T-cell (primary cell): ENCODE data around the gene FXR1. TPM values are rescaled to one million over a fixed set of nuclear protein-coding genes. Genes with fewer than 3 reads are reported as not detected.
"Not testable (repeated sequence)": the region's sequence is repeated elsewhere in the genome, so short reads cannot be mapped to it uniquely, and the experiment has no call there.

Experiments
- ATAC-seq, 4 experiments: fragments of 200-7000 bp in 3 of 4; fragments of 150-1000 bp in 1 of 4; cut with Tn5 transposase; replicated peaks in 1 of 4; 1 replicate in 3 of 4; 2 replicates in 1 of 4; pipeline ENCODE4 v1.10.0; 2021; ENCODE audit warnings: moderate library complexity in 3 of 4, mild to moderate bottlenecking in 2 of 4, moderate number of reproducible peaks in 1 of 4
- CTCF ChIA-PET, 2 donors: fragments of 300-600 bp; sonication (Branson Sonifier 250); formaldehyde crosslinking; loops; one replicate each; lab custom pipeline; 2022; ENCODE audit warnings: antibody characterized with exemption in 2 of 2; lab: Charles Lee
- POLR2A ChIA-PET, 2 donors: fragments of 300-600 bp; sonication (Branson Sonifier 250); formaldehyde crosslinking; loops; one replicate each; lab custom pipeline; 2022; ENCODE audit warnings: antibody characterized with exemption in 2 of 2; lab: Charles Lee
- DNase-seq, 35 experiments: peaks; one replicate each; pipeline versions ENCODE4 v3.0.0 to v3.0.0-alpha.2; 2013 to 2023
- H3K27ac ChIP-seq: one replicate; pipeline ENCODE4 v1.5.1; 2013; ENCODE audit warnings: low read length
- H3K27me3 ChIP-seq, 2 experiments: replicated peaks in 1 of 2; 1 replicate in 1 of 2; 2 replicates in 1 of 2; pipeline versions ENCODE4 v1.6.1 to v1.7.0; 2013; ENCODE audit warnings: low read length in 1 of 2, mixed read lengths in 1 of 2; ENCODE audit not compliant: control insufficient read depth in 2 of 2, insufficient read depth in 2 of 2; ENCODE audit errors: extremely low read depth in 1 of 2
- H3K36me3 ChIP-seq, 2 donors: 1 replicate in 1 of 2; 2 replicates in 1 of 2; pipeline versions ENCODE4 v1.6.1 to v1.7.0; 2013; ENCODE audit warnings: low read length in 1 of 2; ENCODE audit not compliant: control insufficient read depth in 2 of 2, insufficient read depth in 1 of 2; ENCODE audit errors: extremely low read depth in 1 of 2
- H3K4me1 ChIP-seq, 2 experiments: 1 replicate in 1 of 2; 2 replicates in 1 of 2; pipeline versions ENCODE4 v1.6.1 to v1.7.0; 2013; ENCODE audit warnings: low read length in 2 of 2, mixed read lengths in 1 of 2; ENCODE audit not compliant: insufficient read depth in 2 of 2, control insufficient read depth in 1 of 2; ENCODE audit errors: extremely low read depth in 1 of 2
- H3K4me3 ChIP-seq, 2 donors: 1 replicate in 1 of 2; 2 replicates in 1 of 2; pipeline versions ENCODE4 v1.5.1 to v1.7.0; 2013; ENCODE audit warnings: mild to moderate bottlenecking in 2 of 2, low read length in 1 of 2, moderate library complexity in 1 of 2; ENCODE audit not compliant: control insufficient read depth in 1 of 2; ENCODE audit errors: extremely low read depth in 1 of 2
- H3K9me3 ChIP-seq: 2 replicates; pipeline ENCODE4 v1.7.0; 2013
- H3K27ac Mint-ChIP-seq, 2 donors: one replicate each; pipeline ENCODE4 v1.8.0; 2020 to 2021; ENCODE audit warnings: mild to moderate bottlenecking in 2 of 2, mixed read lengths in 2 of 2
- H3K27me3 Mint-ChIP-seq, 2 donors: one replicate each; pipeline ENCODE4 v1.8.0; 2021 to 2022; ENCODE audit warnings: mixed read lengths in 2 of 2
- H3K36me3 Mint-ChIP-seq: one replicate; pipeline ENCODE4 v1.8.0; 2021; ENCODE audit warnings: mixed read lengths
- H3K4me1 Mint-ChIP-seq, 3 donors: one replicate each; pipeline ENCODE4 v1.8.0; 2020 to 2022; ENCODE audit warnings: mixed read lengths in 3 of 3, mild to moderate bottlenecking in 1 of 3
- H3K4me3 Mint-ChIP-seq, 3 donors: one replicate each; pipeline ENCODE4 v1.8.0; 2020 to 2022; ENCODE audit warnings: mild to moderate bottlenecking in 3 of 3, mixed read lengths in 3 of 3, moderate library complexity in 3 of 3
- H3K9me3 Mint-ChIP-seq, 3 donors: one replicate each; pipeline ENCODE4 v1.8.0; 2020 to 2022; ENCODE audit warnings: mixed read lengths in 3 of 3
- WGBS: methylation state at CpG from one replicate; pipeline ENCODE4 v1.1.5; 2013; ENCODE audit warnings: missing lambda C conversion rate; ENCODE audit not compliant: insufficient coverage; 5-methylcytosine and 5-hydroxymethylcytosine counted together
- total RNA-seq, 35 experiments: library from RNA in 6 of 35; stranded (reverse) in 6 of 35; fragments of 120-200 nt in 1 of 35; gene quantifications; one replicate each; pipeline versions ENCODE4 v1.2.1 to v1.2.4 and lab custom pipeline; 2013 to 2026

The FXR1 gene
- total RNA-seq, 5 donors from 2014 or later (not counting 1 experiment from before 2014, with no cell fraction given) = 97.5 to 150 (median 100) TPM

- POLR2A ChIA-PET, H3K36me3 ChIP-seq, H3K4me3 ChIP-seq, CTCF ChIA-PET, H3K4me3 Mint-ChIP-seq, H3K4me1 ChIP-seq, ATAC-seq, H3K4me1 Mint-ChIP-seq, H3K9me3 ChIP-seq, H3K27ac ChIP-seq, H3K27ac Mint-ChIP-seq, DNase-seq: not testable (repeated sequence)
- H3K27me3 ChIP-seq = peaks cover 0 to 12% of the 10 kb centered on the region in 2 experiments
- Mint-ChIP-seq H3K36me3 (peaks cover 26% of the 10 kb centered on the region), H3K27me3 (peaks cover 13 to 25% of the 10 kb centered on the region in 2 donors), H3K9me3 (peaks cover 21 to 23% (median 22%) of the 10 kb centered on the region in 3 donors)
- WGBS = no CpG with 5 or more reads among the region's 2 CpGs
These were observed 91.0 kb downstream of the FXR1 start for GRCh38 chr3:181003469-181003868.

- H3K27me3 Mint-ChIP-seq = peaks cover 5 to 13% of the 10 kb centered on the region in 2 donors
- H3K4me3 Mint-ChIP-seq = no peak overlapping the region
- CTCF ChIA-PET = no interaction called here
- POLR2A ChIA-PET = no interaction called here
- Histone ChIP-seq H3K27ac (no peak overlapping the region), H3K27me3 (peaks cover 0 to 12% of the 10 kb centered on the region in 2 experiments), H3K36me3 (no peaks in the 10 kb centered on the region), H3K9me3 (no peaks in the 10 kb centered on the region), H3K4me1 (no peaks in the 10 kb centered on the region), H3K4me3 (no peak overlapping the region)
- no peak for DNase-seq
- 100% methylated on average over 1 of the region's 7 CpGs for WGBS
- ATAC-seq = no peak
- H3K27ac Mint-ChIP-seq = no peak overlapping the region
- no peaks in the 10 kb centered on the region for H3K4me1 Mint-ChIP-seq
- peaks cover 8 to 12% (median 10%) of the 10 kb centered on the region in 3 donors for H3K9me3 Mint-ChIP-seq
- H3K36me3 Mint-ChIP-seq = peaks cover 13% of the 10 kb centered on the region
These were observed 94.1 kb downstream of the FXR1 start for GRCh38 chr3:181006541-181006940.

DNA sequence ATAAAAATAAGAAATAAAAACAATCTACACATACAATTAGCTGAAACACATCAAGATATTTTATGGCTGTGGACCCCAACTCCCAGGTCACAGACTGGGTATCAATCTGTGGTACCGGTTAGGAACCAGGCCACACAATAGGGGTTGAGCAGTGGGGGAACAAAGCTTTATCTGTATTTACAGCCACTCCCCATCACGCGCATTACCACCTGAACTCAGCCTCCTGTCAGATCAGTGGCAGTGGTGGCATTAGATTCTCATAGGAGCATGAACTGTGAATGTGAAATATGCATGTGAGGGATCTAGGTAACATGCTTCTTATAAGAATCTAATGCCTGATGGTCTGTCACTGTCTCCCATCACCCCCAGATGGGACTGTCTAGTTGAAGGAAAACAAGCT, 94.8 kb downstream of the FXR1 start:
- Mint-ChIP-seq H3K27me3 (peaks cover 0 to 9% of the 10 kb centered on the region in 2 donors), H3K9me3 (peaks cover 3 to 9% (median 6%) of the 10 kb centered on the region in 3 donors), H3K36me3 (peaks cover 6% of the 10 kb centered on the region), H3K4me3 (no peak overlapping the region), H3K4me1 (no peaks in the 10 kb centered on the region), H3K27ac (no peak overlapping the region)
- CTCF ChIA-PET = no interaction called here
- ATAC-seq (no peak), DNase-seq (no peak)
- Histone ChIP-seq H3K36me3 (no peaks in the 10 kb centered on the region), H3K9me3 (no peaks in the 10 kb centered on the region), H3K27me3 (peaks cover 0 to 12% of the 10 kb centered on the region in 2 experiments), H3K4me3 (no peak overlapping the region), H3K27ac (no peak overlapping the region), H3K4me1 (no peaks in the 10 kb centered on the region)
- POLR2A ChIA-PET = no interaction called here
- no CpG with 5 or more reads among the region's 3 CpGs for WGBS

DNA sequence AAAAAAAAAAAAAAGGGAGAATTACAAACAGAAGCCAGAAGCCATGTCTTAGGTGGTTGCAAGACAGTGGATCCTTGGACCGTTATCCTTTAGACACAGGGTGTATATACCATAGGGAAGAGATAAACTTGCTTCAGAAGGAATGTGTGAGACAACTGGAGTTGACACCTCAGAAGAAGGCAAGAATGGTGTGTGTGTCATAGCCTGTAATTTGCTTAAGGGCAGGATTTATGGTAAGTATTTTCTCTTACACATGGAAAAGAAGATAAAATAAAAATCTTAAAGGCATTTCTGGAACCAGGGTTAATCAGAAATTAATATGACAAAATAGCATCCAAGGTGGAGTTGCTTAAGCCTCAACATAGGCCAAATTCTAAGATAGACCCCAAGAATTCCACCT, 96.3 kb downstream of the FXR1 start:
- no peaks in the 10 kb centered on the region for H3K27me3 Mint-ChIP-seq
- peaks cover 0 to 4% (median 0%) of the 10 kb centered on the region in 3 donors for H3K9me3 Mint-ChIP-seq
- H3K9me3 ChIP-seq = no peaks in the 10 kb centered on the region
- CTCF ChIA-PET = no interaction called here
- no peaks in the 10 kb centered on the region for H3K4me1 Mint-ChIP-seq
- no peak overlapping the region for H3K27ac Mint-ChIP-seq
- no peak for ATAC-seq
- POLR2A ChIA-PET = interaction anchor here in 1 of 2 donors (0.6 kb wide), 1 partner anchor 60 kb away, joined by 5 read pairs; no protein-coding TSS in a partner anchor
- H3K4me3 ChIP-seq = no peak overlapping the region
- DNase-seq = no peak
- no peak overlapping the region for H3K4me3 Mint-ChIP-seq
- H3K4me1 ChIP-seq = no peaks in the 10 kb centered on the region
- peaks cover 0 to 9% of the 10 kb centered on the region in 2 experiments for H3K27me3 ChIP-seq
- H3K36me3 ChIP-seq = no peaks in the 10 kb centered on the region
- WGBS = no CpG with 5 or more reads among the region's 1 CpG
- no peak overlapping the region for H3K27ac ChIP-seq
- peaks cover under 1% of the 10 kb centered on the region for H3K36me3 Mint-ChIP-seq

GRCh38 chr3:181009225-181009624, 96.8 kb downstream of the FXR1 start:
- no peaks in the 10 kb centered on the region for H3K36me3 ChIP-seq
- WGBS = 17% methylated on average over 1 of the region's 5 CpGs
- H3K36me3 Mint-ChIP-seq = no peaks in the 10 kb centered on the region
- H3K27ac ChIP-seq = no peak overlapping the region
- DNase-seq (no peak), ATAC-seq (no peak)
- H3K27me3 Mint-ChIP-seq = peaks cover 0 to 4% of the 10 kb centered on the region in 2 donors
- peaks cover 0 to 4% of the 10 kb centered on the region in 2 experiments for H3K27me3 ChIP-seq
- H3K27ac Mint-ChIP-seq = no peak overlapping the region
- no peaks in the 10 kb centered on the region for H3K4me1 ChIP-seq
- ChIA-PET CTCF (no interaction called here), POLR2A (interaction anchor here in 1 of 2 donors (0.7 kb wide), 1 partner anchor 1658 kb away, joined by 3 read pairs; no protein-coding TSS in a partner anchor)
- peaks cover 0 to 4% (median 0%) of the 10 kb centered on the region in 3 donors for H3K9me3 Mint-ChIP-seq
- H3K4me3 Mint-ChIP-seq = no peak overlapping the region
- no peaks in the 10 kb centered on the region for H3K9me3 ChIP-seq
- no peaks in the 10 kb centered on the region for H3K4me1 Mint-ChIP-seq
- H3K4me3 ChIP-seq = no peak overlapping the region

- Mint-ChIP-seq H3K27me3 (peaks cover 7 to 12% of the 10 kb centered on the region in 2 donors), H3K27ac (no peak overlapping the region), H3K4me3 (no peak overlapping the region), H3K9me3 (no peaks in the 10 kb centered on the region), H3K36me3 (no peaks in the 10 kb centered on the region), H3K4me1 (no peaks in the 10 kb centered on the region)
- no CpG with 5 or more reads among the region's 2 CpGs for WGBS
- ATAC-seq (no peak), DNase-seq (no peak)
- Histone ChIP-seq H3K27ac (no peak overlapping the region), H3K9me3 (no peaks in the 10 kb centered on the region), H3K27me3 (peaks cover 0 to 14% of the 10 kb centered on the region in 2 experiments), H3K4me1 (no peaks in the 10 kb centered on the region), H3K4me3 (no peak overlapping the region), H3K36me3 (no peaks in the 10 kb centered on the region)
- CTCF ChIA-PET = no interaction called here
- POLR2A ChIA-PET = no interaction called here
These were observed 105.2 kb downstream of the FXR1 start for GRCh38 chr3:181017690-181018089.

DNA sequence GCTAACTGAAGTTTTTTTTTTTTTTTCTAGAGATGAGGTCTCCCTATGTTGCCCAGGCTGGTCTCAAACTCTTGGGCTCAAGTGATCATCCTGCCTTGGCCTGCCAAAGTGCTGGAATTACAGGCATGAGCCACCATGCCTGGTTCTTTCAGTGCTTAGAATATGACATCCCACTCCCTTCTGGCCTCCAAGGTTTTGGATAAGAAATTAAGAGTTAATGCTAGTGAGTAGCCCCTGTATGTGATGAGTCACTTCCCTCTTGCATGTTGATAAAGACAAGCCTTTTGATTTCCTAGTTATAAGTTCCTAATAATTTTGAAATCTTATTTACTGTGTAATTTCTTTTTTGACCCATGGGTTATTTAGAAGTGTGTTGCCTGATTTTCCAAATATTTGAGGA, 112.7 kb downstream of the FXR1 start:
- Histone ChIP-seq H3K27me3 (no peaks in the 10 kb centered on the region), H3K9me3 (peaks cover 5% of the 10 kb centered on the region), H3K27ac (no peak overlapping the region), H3K36me3 (no peaks in the 10 kb centered on the region), H3K4me1 (no peaks in the 10 kb centered on the region), H3K4me3 (no peak overlapping the region)
- no peaks in the 10 kb centered on the region for H3K4me1 Mint-ChIP-seq
- no peak overlapping the region for H3K4me3 Mint-ChIP-seq
- ChIA-PET POLR2A (no interaction called here), CTCF (no interaction called here)
- H3K9me3 Mint-ChIP-seq = peaks cover 4 to 25% (median 4%) of the 10 kb centered on the region in 3 donors
- no peak for DNase-seq
- no peak for ATAC-seq
- H3K27me3 Mint-ChIP-seq = no peaks in the 10 kb centered on the region
- no peak overlapping the region for H3K27ac Mint-ChIP-seq
- peaks cover 4% of the 10 kb centered on the region for H3K36me3 Mint-ChIP-seq
